H1 (cell line): ENCODE measurements around the gene TMEM106A. TPM values are rescaled to one million over a fixed set of nuclear protein-coding genes. Genes with fewer than 3 reads are reported as not detected.

Experiments
- CTCF ChIP-seq, 3 experiments: IDR thresholded peaks; 1 replicate in 2 of 3; 2 replicates in 1 of 3; pipeline versions ENCODE4 v1.5.1 to v1.6.1; 2011; ENCODE audit warnings: low read length in 3 of 3, mild to moderate bottlenecking in 3 of 3, inconsistent platforms in 2 of 3, low read depth in 1 of 3, moderate library complexity in 1 of 3; ENCODE audit not compliant: insufficient read depth in 1 of 3; ENCODE audit errors: control extremely low read depth in 1 of 3
- HDAC6 ChIP-seq: IDR thresholded peaks from one replicate; pipeline ENCODE4 v1.7.1; 2012; ENCODE audit warnings: low read depth, mild to moderate bottlenecking, inconsistent platforms, low read length, moderate library complexity
- KDM1A ChIP-seq: fragments of 200-600, 300-600 bp; sonication (generic); IDR thresholded peaks from 2 replicates; pipeline ENCODE4 v1.7.1; 2016; ENCODE audit warnings: mild to moderate bottlenecking, low read length, borderline replicate concordance
- polyA plus RNA-seq, 7 experiments: library from polyadenylated mRNA; depleted of rRNA in 3 of 7; stranded (reverse) in 5 of 7; unstranded in 2 of 7; fragments of >200 nt in 5 of 7; fragments of 200-250 nt in 2 of 7; gene quantifications; 1 replicate in 5 of 7; 2 replicates in 1 of 7; 4 replicates in 1 of 7; pipeline versions ENCODE4 v1.2.1 to v1.2.3, GENCODE V29; 2011 to 2013; ENCODE audit warnings: missing spikeins in 2 of 7, mixed read lengths in 2 of 7
- total RNA-seq: library from RNA; stranded (reverse); fragmentation: NEBNext Ultra II Directional; extraction: Animal tissue kit (Norgen Biotek cat#: 25700); gene quantifications from 2 replicates; pipeline ENCODE4 v1.2.1, GENCODE V29; 2021

The TMEM106A gene
- total and polyA plus RNA-seq, 2 of the 8 experiments (the other 6 are each of a cell fraction or from before 2014, with no cell fraction given), result 3.2 to 5.4 TPM

GRCh38 chr17:43212641-43213490 lies 1.2 kb downstream of the TMEM106A start (continued):
- no peak for TF ChIP-seq HDAC6
- no peak for TF ChIP-seq CTCF (IDR thresholded peaks at IDR 0.05; ENCODE audit: control extremely low read depth in 1 of 3, insufficient read depth in 1 of 3, low read depth in 1 of 3, low read length in 3 of 3)
- no peak for TF ChIP-seq KDM1A
